Stimulated activated CD8-positive, alpha-beta memory T cell treated with anti-CD3 and anti-CD28 coated beads, Interleukin-15, amount 100 ng/mL, for 4 hours (primary cell): ENCODE data around the gene GRIN3B.
"Not testable (repeated sequence)": the region's sequence is repeated elsewhere in the genome, so short reads cannot be mapped to it uniquely, and the experiment has no call there.

Source experiments
- DNase-seq, 2 donors: peaks; one replicate each; pipeline ENCODE4 v3.0.0-alpha.2; 2020; ENCODE audit warnings: low read depth in 2 of 2

GRIN3B gene

GRCh38 chr19:1019616-1019961 lies 19.4 kb downstream of the GRIN3B start:
- DNase-seq: no peak

GRCh38 chr19:1019980-1020867 lies 20.0 kb downstream of the GRIN3B start:
- DNase-seq: no peak

DNA sequence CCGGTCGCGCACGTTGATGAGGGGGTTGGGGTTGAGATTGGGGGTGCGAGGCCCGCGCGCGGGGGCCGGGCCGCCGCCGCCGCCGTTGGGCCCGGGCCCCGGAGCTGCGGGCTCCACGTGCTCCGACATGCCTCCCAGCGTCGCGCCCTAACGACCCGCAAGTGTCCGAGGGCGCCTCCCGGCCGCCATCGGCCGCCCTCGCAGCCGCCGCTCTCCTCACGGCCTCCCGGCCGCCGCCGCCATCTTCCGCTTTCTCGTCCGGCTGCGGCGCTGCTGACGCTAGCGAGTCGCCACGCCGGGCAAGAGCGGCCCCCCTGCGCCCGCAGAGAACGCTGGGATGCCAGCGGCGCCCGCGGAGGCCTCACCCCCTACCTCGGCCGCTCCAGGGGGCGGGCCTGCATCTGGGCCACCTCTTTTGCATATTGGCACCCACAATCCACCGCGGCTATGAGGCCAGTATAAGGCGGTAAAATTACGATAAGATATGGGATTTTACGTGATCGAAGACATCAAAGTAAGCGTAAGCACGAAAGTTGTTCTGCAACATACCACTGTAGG lies 20.7 kb downstream of the GRIN3B start, which contains the start of gene TMEM259:
TMEM259 (minus strand) TSS at position 256 of the 558 bp plus-strand sequence; CDS start at position 129, 127 bp downstream.
- DNase-seq: peak; percentile 95 to 96

- not testable (repeated sequence) for DNase-seq
These were observed 23.6 kb downstream of the GRIN3B start for GRCh38 chr19:1023883-1024188.

DNA sequence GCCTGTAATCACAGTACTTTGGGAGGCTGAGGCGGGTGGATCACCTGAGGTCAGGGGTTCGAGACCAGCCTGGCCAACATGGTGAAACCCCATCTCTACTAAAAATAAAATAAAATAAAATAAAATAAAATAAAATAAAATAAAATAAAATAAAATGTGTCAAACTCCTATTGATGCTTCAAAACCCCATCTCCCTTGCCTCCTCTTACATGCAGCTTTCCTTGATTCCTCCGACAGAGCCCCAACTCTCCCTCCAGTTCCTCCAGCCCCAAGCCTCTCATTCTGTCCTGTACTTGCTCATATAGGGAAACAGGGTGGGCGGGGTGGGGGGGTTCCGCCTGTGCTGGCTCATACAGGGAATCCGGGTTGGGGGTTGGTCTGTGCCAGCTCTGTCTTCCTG lies 24.9 kb downstream of the GRIN3B start:
- DNase-seq: not testable (repeated sequence)

GRCh38 chr19:1025960-1026782 lies 26.0 kb downstream of the GRIN3B start, which contains the start of gene CNN2:
CNN2 (plus strand) TSS chr19:1026608; CDS start chr19:1026662, 54 bp downstream.
- no peak for DNase-seq

DNA sequence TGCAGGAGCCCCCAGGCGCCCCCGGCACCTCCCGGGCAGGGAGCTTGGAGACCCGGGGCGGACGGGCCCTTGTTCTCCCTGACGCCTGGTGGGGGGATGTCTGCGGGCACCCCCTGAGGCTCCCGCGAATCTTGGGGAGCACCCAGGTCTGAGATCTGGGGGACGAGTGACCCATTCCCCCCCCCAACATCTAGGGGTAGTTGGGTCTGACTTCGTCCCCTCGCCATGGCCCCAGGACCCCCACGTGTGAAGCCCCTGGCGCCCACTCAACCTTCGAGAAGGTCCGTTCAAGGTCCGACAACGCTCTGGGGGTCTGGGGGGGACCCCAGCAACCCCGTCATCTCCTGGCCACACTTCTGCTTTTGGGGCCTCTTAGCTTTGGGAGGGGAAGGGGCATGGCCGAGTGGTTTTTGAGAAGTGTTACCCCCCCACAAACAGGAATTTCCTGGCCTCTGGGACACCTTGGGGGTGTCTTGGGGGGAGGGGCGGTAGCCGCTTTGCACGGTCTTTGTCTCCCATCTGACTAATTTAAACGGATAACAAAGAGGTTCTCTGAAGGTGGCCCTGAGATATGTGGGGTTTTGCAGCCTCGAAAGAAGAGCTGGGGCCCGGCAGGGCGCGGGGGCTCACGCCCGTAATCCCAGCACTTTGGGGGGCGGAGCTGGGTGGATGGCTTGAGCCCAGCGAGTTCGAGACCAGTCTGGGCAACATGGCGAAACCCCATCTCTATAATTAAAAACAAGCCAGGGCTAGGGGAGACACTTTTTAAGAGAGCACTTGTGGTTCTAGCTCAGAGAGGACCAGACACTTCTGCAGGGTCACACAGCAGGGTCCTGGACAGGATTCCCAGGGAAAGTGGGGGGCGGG lies 26.8 kb downstream of the GRIN3B start:
- DNase-seq: no peak

- no peak for DNase-seq
These were observed 27.4 kb downstream of the GRIN3B start for GRCh38 chr19:1027650-1028061.

- DNase-seq: no peak
These were observed 28.1 kb downstream of the GRIN3B start for GRCh38 chr19:1028062-1028926.

- DNase-seq: no peak
These were observed 32.1 kb downstream of the GRIN3B start for GRCh38 chr19:1032264-1032867.

DNA sequence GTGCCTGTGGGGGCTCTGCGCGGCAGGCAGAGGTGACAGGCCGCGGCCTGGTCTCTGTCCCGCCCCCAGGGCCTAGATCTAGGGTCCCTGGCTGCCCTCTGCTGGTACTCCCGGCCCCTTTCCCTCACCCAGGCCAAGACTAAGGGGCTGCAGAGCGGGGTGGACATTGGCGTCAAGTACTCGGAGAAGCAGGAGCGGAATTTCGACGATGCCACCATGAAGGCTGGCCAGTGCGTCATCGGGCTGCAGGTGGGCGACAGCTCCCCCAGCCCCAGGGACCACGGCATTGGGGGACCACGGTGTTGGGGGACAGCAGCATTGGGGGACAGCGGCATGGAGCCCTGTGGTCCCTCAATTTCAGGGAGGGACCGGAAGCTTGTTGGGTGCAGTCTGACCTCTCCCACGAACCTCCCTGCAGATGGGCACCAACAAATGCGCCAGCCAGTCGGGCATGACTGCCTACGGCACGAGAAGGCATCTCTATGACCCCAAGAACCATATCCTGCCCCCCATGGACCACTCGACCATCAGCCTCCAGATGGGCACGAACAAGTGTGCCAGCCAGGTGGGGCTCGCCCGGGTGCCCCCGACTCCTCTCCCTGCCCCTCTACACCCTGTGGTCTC lies 35.9 kb downstream of the GRIN3B start:
- no peak for DNase-seq

DNA sequence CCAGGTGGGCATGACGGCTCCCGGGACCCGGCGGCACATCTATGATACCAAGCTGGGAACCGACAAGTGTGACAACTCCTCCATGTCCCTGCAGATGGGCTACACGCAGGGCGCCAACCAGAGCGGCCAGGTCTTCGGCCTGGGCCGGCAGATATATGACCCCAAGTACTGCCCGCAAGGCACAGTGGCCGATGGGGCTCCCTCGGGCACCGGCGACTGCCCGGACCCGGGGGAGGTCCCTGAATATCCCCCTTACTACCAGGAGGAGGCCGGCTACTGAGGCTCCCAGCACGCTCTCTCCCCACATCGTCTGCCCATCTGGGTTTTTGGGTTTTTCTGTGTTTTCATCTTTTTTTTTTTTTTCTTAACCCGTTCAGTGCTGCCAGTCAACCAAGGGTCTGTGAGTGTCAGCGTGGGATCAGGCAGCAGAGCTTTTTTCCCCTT lies 37.4 kb downstream of the GRIN3B start:
- no peak for DNase-seq

DNA sequence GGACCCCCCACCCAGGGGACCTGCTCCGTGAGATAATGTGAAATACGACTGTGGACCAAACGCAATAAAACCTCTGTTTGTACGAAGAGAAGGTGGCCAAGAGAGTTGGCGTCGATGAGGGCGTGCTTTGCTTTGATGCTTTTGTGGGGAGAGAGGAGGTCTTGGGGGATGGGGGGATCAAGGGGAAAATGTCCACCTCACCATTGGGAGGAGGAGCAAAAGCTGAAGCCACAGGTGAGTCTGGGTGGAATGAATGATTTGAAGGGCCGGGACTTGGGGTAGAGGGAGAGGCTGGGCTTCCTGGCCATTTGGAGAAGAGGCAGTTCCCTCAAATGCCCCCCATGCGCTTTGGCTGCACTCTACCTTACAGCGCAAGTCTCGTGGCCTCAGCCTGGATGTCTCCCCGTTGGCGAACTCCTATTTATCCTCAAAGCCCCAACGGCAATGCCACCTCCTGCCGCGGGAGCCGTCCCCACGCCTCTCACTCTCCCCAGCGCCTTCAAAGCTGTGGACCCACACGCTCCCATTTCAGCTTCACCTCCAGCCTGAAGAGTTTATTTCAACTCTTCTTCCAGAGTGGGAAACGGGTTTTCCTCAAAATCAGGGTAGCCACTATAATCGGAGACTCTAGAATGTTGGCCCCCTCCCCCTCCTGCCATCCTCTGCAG lies 38.9 kb downstream of the GRIN3B start:
- DNase-seq: no peak

- peak; percentile 98 to 99 for DNase-seq
These were observed 39.6 kb downstream of the GRIN3B start, which contains the start of gene ABCA7 for GRCh38 chr19:1039646-1040475. ABCA7 (plus strand) TSS chr19:1040107; CDS start chr19:1041362, 1,255 bp downstream.

- peak; percentile 75 to 85 for DNase-seq
These were observed 40.5 kb downstream of the GRIN3B start for GRCh38 chr19:1040476-1041271.

- no peak for DNase-seq
These were observed 41.1 kb downstream of the GRIN3B start for GRCh38 chr19:1041272-1041834.
